Measurements from ENCODE around the gene CPZ. TPM values are rescaled to one million over a fixed set of nuclear protein-coding genes. Genes with fewer than 3 reads are reported as not detected.
A peak's percentile ranks its signal among the peaks of the same experiment; 100 is the strongest.

CPZ gene
- total RNA-seq, 3 donors from 2014 or later, result 2.9 to 13.4 (median 7.5) TPM

GRCh38 chr4:8645753-8646124, 53.2 kb downstream of the CPZ start:
- H3K4me3 ChIP-seq, result no peak overlapping the region
- H3K27me3 ChIP-seq, result peaks cover 0 to 18% of the 10 kb centered on the region in 2 donors
- intact Hi-C loops (cut with DNase I; ENCODE audit: low total_unique reads), result no loop called here
- peak in 1 of 2 donors; percentile 12 for DNase-seq (ENCODE audit: low spot score in 2 of 2)
- no peak overlapping the region for H3K27ac ChIP-seq
- no peaks in the 10 kb centered on the region for H3K4me1 ChIP-seq
- no peaks in the 10 kb centered on the region for H3K36me3 ChIP-seq
- H3K9me3 ChIP-seq, result no peaks in the 10 kb centered on the region
- TF ChIP-seq CTCF (IDR thresholded peaks at IDR 0.05), result no peak
- no peak for TF ChIP-seq POLR2AphosphoS5 (IDR thresholded peaks at IDR 0.05)
- TF ChIP-seq POLR2A (IDR thresholded peaks at IDR 0.05), result no peak

- TF ChIP-seq CTCF (IDR thresholded peaks at IDR 0.05) (no peak), POLR2AphosphoS5 (IDR thresholded peaks at IDR 0.05) (no peak), POLR2A (IDR thresholded peaks at IDR 0.05) (no peak)
- H3K4me1 ChIP-seq, result no peaks in the 10 kb centered on the region
- intact Hi-C loops (cut with DNase I; ENCODE audit: low total_unique reads), result no loop called here
- no peaks in the 10 kb centered on the region for H3K36me3 ChIP-seq
- DNase-seq (ENCODE audit: low spot score in 2 of 2), result peak in 1 of 2 donors; percentile 37
- H3K27me3 ChIP-seq, result peaks cover 0 to 18% of the 10 kb centered on the region in 2 donors
- H3K9me3 ChIP-seq, result no peaks in the 10 kb centered on the region
- no peak overlapping the region for H3K27ac ChIP-seq
- H3K4me3 ChIP-seq, result no peak overlapping the region
Observed at GRCh38 chr4:8646296-8647093, 53.9 kb downstream of the CPZ start.

- Histone ChIP-seq H3K27ac (no peak overlapping the region), H3K4me3 (no peak overlapping the region), H3K9me3 (no peaks in the 10 kb centered on the region), H3K36me3 (no peaks in the 10 kb centered on the region), H3K27me3 (peaks cover 0 to 22% of the 10 kb centered on the region in 2 donors), H3K4me1 (no peaks in the 10 kb centered on the region)
- DNase-seq (ENCODE audit: low spot score in 2 of 2), result no peak
- intact Hi-C loops (cut with DNase I; ENCODE audit: low total_unique reads), result no loop called here
- TF ChIP-seq POLR2A (IDR thresholded peaks at IDR 0.05) (no peak), CTCF (IDR thresholded peaks at IDR 0.05) (no peak), POLR2AphosphoS5 (IDR thresholded peaks at IDR 0.05) (no peak)
Observed at GRCh38 chr4:8647094-8647570, 54.6 kb downstream of the CPZ start.

GRCh38 chr4:8647626-8648025, 55.1 kb downstream of the CPZ start:
- H3K4me3 ChIP-seq, result no peak overlapping the region
- TF ChIP-seq POLR2AphosphoS5 (IDR thresholded peaks at IDR 0.05) (no peak), POLR2A (IDR thresholded peaks at IDR 0.05) (no peak), CTCF (IDR thresholded peaks at IDR 0.05) (no peak)
- intact Hi-C loops (cut with DNase I; ENCODE audit: low total_unique reads), result no loop called here
- H3K27me3 ChIP-seq, result peaks cover 0 to 26% of the 10 kb centered on the region in 2 donors
- no peaks in the 10 kb centered on the region for H3K36me3 ChIP-seq
- no peaks in the 10 kb centered on the region for H3K4me1 ChIP-seq
- H3K27ac ChIP-seq, result no peak overlapping the region
- DNase-seq (ENCODE audit: low spot score in 2 of 2), result peak in 1 of 2 donors; percentile 34
- H3K9me3 ChIP-seq, result no peaks in the 10 kb centered on the region

- no peak overlapping the region for H3K4me3 ChIP-seq
- TF ChIP-seq CTCF (IDR thresholded peaks at IDR 0.05) (no peak), POLR2A (IDR thresholded peaks at IDR 0.05) (no peak), POLR2AphosphoS5 (IDR thresholded peaks at IDR 0.05) (no peak)
- H3K36me3 ChIP-seq, result no peaks in the 10 kb centered on the region
- H3K27me3 ChIP-seq, result peaks cover 0 to 31% of the 10 kb centered on the region in 2 donors
- H3K9me3 ChIP-seq, result no peaks in the 10 kb centered on the region
- H3K27ac ChIP-seq, result no peak overlapping the region
- intact Hi-C loops (cut with DNase I; ENCODE audit: low total_unique reads), result no loop called here
- DNase-seq (ENCODE audit: low spot score in 2 of 2), result peak in 1 of 2 donors; percentile 19
- no peaks in the 10 kb centered on the region for H3K4me1 ChIP-seq
Observed at GRCh38 chr4:8648296-8648695, 55.7 kb downstream of the CPZ start.

Measured in breast epithelium (tissue), 4 donors.